Measurements from ENCODE around the gene CREB1. TPM values are rescaled to one million over a fixed set of nuclear protein-coding genes. Genes with fewer than 3 reads are reported as not detected.

Gene CREB1
- total RNA-seq, 1 experiment from 2014 or later, result 71.3 TPM

- intact Hi-C loops (cut with micrococcal nuclease), result loop anchor here (5.0 kb wide), 1 partner anchor 243 kb away; no protein-coding TSS in a partner anchor
- Mint-ChIP-seq H3K27me3 (ENCODE audit: insufficient read depth, unreplicated experiment) (no peaks in the 10 kb centered on the region), H3K27ac (ENCODE audit: low read depth, unreplicated experiment) (peak overlapping the region; percentile 27), H3K4me3 (ENCODE audit: unreplicated experiment) (no peak overlapping the region), H3K36me3 (ENCODE audit: insufficient read depth, unreplicated experiment) (no peaks in the 10 kb centered on the region), H3K9me3 (ENCODE audit: unreplicated experiment) (no peaks in the 10 kb centered on the region), H3K4me1 (ENCODE audit: insufficient read depth, unreplicated experiment) (peaks cover 7% of the 10 kb centered on the region)
- ChIA-PET CTCF (no interaction called here), POLR2A (no interaction called here)
- DNase-seq (ENCODE audit: unreplicated experiment), result no peak
- BruUV-seq (replicated peaks), result no TSS peak
- TF ChIP-seq CTCF (IDR thresholded peaks at IDR 0.05; ENCODE audit: unreplicated experiment), result no peak
Observed at GRCh38 chr2:207489251-207489650, 40.5 kb upstream of the CREB1 start.

GRCh38 chr2:207490441-207490840, 39.3 kb upstream of the CREB1 start:
- H3K9me3 Mint-ChIP-seq (ENCODE audit: unreplicated experiment), result no peaks in the 10 kb centered on the region

GRCh38 chr2:207491086-207491485, 38.7 kb upstream of the CREB1 start:
- no peak for DNase-seq (ENCODE audit: unreplicated experiment)
- no peaks in the 10 kb centered on the region for H3K27me3 Mint-ChIP-seq (ENCODE audit: insufficient read depth, unreplicated experiment)
- no peak overlapping the region for H3K27ac Mint-ChIP-seq (ENCODE audit: low read depth, unreplicated experiment)
- BruUV-seq (replicated peaks), result no TSS peak
- CTCF ChIA-PET, result no interaction called here
- H3K4me1 Mint-ChIP-seq (ENCODE audit: insufficient read depth, unreplicated experiment), result peaks cover 7% of the 10 kb centered on the region
- H3K4me3 Mint-ChIP-seq (ENCODE audit: unreplicated experiment), result no peak overlapping the region
- POLR2A ChIA-PET, result interaction anchor here (1.0 kb wide), 1 partner anchor 22 kb away, joined by 3 read pairs; no protein-coding TSS in a partner anchor
- intact Hi-C loops (cut with micrococcal nuclease), result no loop called here
- no peaks in the 10 kb centered on the region for H3K36me3 Mint-ChIP-seq (ENCODE audit: insufficient read depth, unreplicated experiment)
- H3K9me3 Mint-ChIP-seq (ENCODE audit: unreplicated experiment), result no peaks in the 10 kb centered on the region
- no peak for TF ChIP-seq CTCF (IDR thresholded peaks at IDR 0.05; ENCODE audit: unreplicated experiment)

More at GRCh38 chr2:207490441-207490840, 39.3 kb upstream of the CREB1 start:
- intact Hi-C loops (cut with micrococcal nuclease), result no loop called here
- Mint-ChIP-seq H3K36me3 (ENCODE audit: insufficient read depth, unreplicated experiment) (no peaks in the 10 kb centered on the region), H3K27ac (ENCODE audit: low read depth, unreplicated experiment) (no peak overlapping the region), H3K4me3 (ENCODE audit: unreplicated experiment) (no peak overlapping the region), H3K27me3 (ENCODE audit: insufficient read depth, unreplicated experiment) (no peaks in the 10 kb centered on the region), H3K4me1 (ENCODE audit: insufficient read depth, unreplicated experiment) (peaks cover 7% of the 10 kb centered on the region)
- BruUV-seq (replicated peaks), result no TSS peak
- DNase-seq (ENCODE audit: unreplicated experiment), result no peak
- CTCF ChIA-PET, result interaction anchor here (0.8 kb wide), 1 partner anchor 14 kb away, joined by 3 read pairs; no protein-coding TSS in a partner anchor
- POLR2A ChIA-PET, result no interaction called here
- no peak for TF ChIP-seq CTCF (IDR thresholded peaks at IDR 0.05; ENCODE audit: unreplicated experiment)

- intact Hi-C loops (cut with micrococcal nuclease), result no loop called here
- CTCF ChIA-PET, result interaction anchor here (1.1 kb wide), 1 partner anchor 710 kb away, joined by 5 read pairs; no protein-coding TSS in a partner anchor
- POLR2A ChIA-PET, result interaction anchor here (1.0 kb wide), 1 partner anchor 21 kb away, joined by 3 read pairs; no protein-coding TSS in a partner anchor
- DNase-seq (ENCODE audit: unreplicated experiment), result no peak
- no peak overlapping the region for H3K27ac Mint-ChIP-seq (ENCODE audit: low read depth, unreplicated experiment)
- H3K4me3 Mint-ChIP-seq (ENCODE audit: unreplicated experiment), result no peak overlapping the region
- no peaks in the 10 kb centered on the region for H3K9me3 Mint-ChIP-seq (ENCODE audit: unreplicated experiment)
- BruUV-seq (replicated peaks), result no TSS peak
- H3K27me3 Mint-ChIP-seq (ENCODE audit: insufficient read depth, unreplicated experiment), result no peaks in the 10 kb centered on the region
- H3K36me3 Mint-ChIP-seq (ENCODE audit: insufficient read depth, unreplicated experiment), result no peaks in the 10 kb centered on the region
- TF ChIP-seq CTCF (IDR thresholded peaks at IDR 0.05; ENCODE audit: unreplicated experiment), result no peak
- H3K4me1 Mint-ChIP-seq (ENCODE audit: insufficient read depth, unreplicated experiment), result peaks cover 7% of the 10 kb centered on the region
Observed at GRCh38 chr2:207491956-207492355, 37.8 kb upstream of the CREB1 start.

Measured in MCF 10A (cell line).